H1 (cell line): ENCODE data around the gene PAX8. TPM values are rescaled to one million over a fixed set of nuclear protein-coding genes. Genes with fewer than 3 reads are reported as not detected.

Experiments used
- CTCF ChIA-PET: fragments of 300-600 bp; sonication (Branson Sonifier 250); formaldehyde crosslinking; loops from one replicate; lab custom pipeline; 2021; ENCODE audit not compliant: partially characterized antibody; lab: Charles Lee
- POLR2A ChIA-PET: fragments of 300-600 bp; sonication (Branson Sonifier 250); formaldehyde crosslinking; loops from one replicate; lab custom pipeline; 2021; ENCODE audit warnings: inconsistent platforms; ENCODE audit not compliant: partially characterized antibody; lab: Charles Lee
- DNase-seq, 2 experiments: peaks; one replicate each; pipeline versions ENCODE4 v3.0.0 to v3.0.0-alpha.2; 2010 to 2022; ENCODE audit warnings: low spot score in 2 of 2, low read depth in 1 of 2, mixed read lengths in 1 of 2
- FAIRE-seq: peaks from 2 replicates; lab custom pipeline; 2011; peaks lifted over from hg19 to GRCh38; lab: Jason Lieb, UNC
- H2AFZ ChIP-seq: 2 replicates; pipeline ENCODE4 v1.8.1; 2012; ENCODE audit warnings: low read length, inconsistent platforms
- H2AK5ac ChIP-seq: 2 replicates; pipeline ENCODE4 v1.6.1; 2013; ENCODE audit warnings: low read depth, low read length
- H2BK120ac ChIP-seq: replicated peaks from 2 replicates; pipeline ENCODE3; 2013; ENCODE audit warnings: low read depth, low read length, inconsistent platforms
- H2BK12ac ChIP-seq: 2 replicates; pipeline ENCODE4 v1.6.1; 2013; ENCODE audit warnings: low read depth, low read length
- H2BK15ac ChIP-seq: 2 replicates; pipeline ENCODE4 v1.6.1; 2013; ENCODE audit warnings: low read length
- H2BK20ac ChIP-seq: 2 replicates; pipeline ENCODE4 v1.6.1; 2013; ENCODE audit warnings: low read length
- H2BK5ac ChIP-seq: 2 replicates; pipeline ENCODE4 v1.6.1; 2013; ENCODE audit warnings: low read depth, low read length
- H3K14ac ChIP-seq: 2 replicates; pipeline ENCODE4 v1.6.1; 2013; ENCODE audit warnings: inconsistent platforms; ENCODE audit not compliant: insufficient read length
- H3K18ac ChIP-seq: 2 replicates; pipeline ENCODE4 v1.6.1; 2013; ENCODE audit warnings: low read length; ENCODE audit errors: extremely low read depth
- H3K23ac ChIP-seq: 2 replicates; pipeline ENCODE4 v1.6.1; 2013; ENCODE audit warnings: inconsistent platforms; ENCODE audit not compliant: insufficient read length
- H3K23me2 ChIP-seq: 2 replicates; pipeline ENCODE4 v1.6.1; 2013; ENCODE audit warnings: low read depth, low read length
- H3K27ac ChIP-seq: 2 replicates; pipeline ENCODE4 v1.6.1; 2011; ENCODE audit warnings: low read depth, low read length, inconsistent platforms
- H3K27me3 ChIP-seq, 4 experiments: replicated peaks in 1 of 4; 1 replicate in 1 of 4; 2 replicates in 3 of 4; pipeline versions ENCODE4 v1.6.1 to v1.8.1; 2011 to 2013; ENCODE audit warnings: low read length in 3 of 4, mild to moderate bottlenecking in 3 of 4, inconsistent platforms in 2 of 4, mixed read lengths in 2 of 4, moderate library complexity in 1 of 4; ENCODE audit not compliant: control insufficient read depth in 3 of 4, insufficient read depth in 3 of 4; ENCODE audit errors: extremely low read depth in 1 of 4
- H3K36me3 ChIP-seq, 4 experiments: 2 replicates each; pipeline versions ENCODE4 v1.6.1 to v1.8.1; 2011 to 2013; ENCODE audit warnings: mild to moderate bottlenecking in 4 of 4, low read length in 3 of 4, moderate library complexity in 2 of 4, control low read depth in 1 of 4, inconsistent platforms in 1 of 4; ENCODE audit not compliant: insufficient read depth in 4 of 4, control insufficient read depth in 2 of 4
- H3K4ac ChIP-seq: replicated peaks from 2 replicates; pipeline ENCODE3; 2013; ENCODE audit warnings: low read length, low read depth, mixed read lengths, inconsistent platforms; ENCODE audit not compliant: insufficient read length
- H3K4me1 ChIP-seq, 4 experiments: replicated peaks in 1 of 4; 1 replicate in 1 of 4; 2 replicates in 3 of 4; pipeline versions ENCODE4 v1.6.1 to v1.8.1; 2011 to 2013; ENCODE audit warnings: low read length in 3 of 4, inconsistent platforms in 2 of 4, mixed read lengths in 1 of 4; ENCODE audit not compliant: insufficient read depth in 4 of 4, control insufficient read depth in 3 of 4
- H3K4me2 ChIP-seq, 2 experiments: 2 replicates each; pipeline versions ENCODE4 v1.6.1 to v1.8.1; 2011 to 2013; ENCODE audit warnings: low read depth in 2 of 2, low read length in 2 of 2, control low read depth in 1 of 2, inconsistent platforms in 1 of 2, mild to moderate bottlenecking in 1 of 2; ENCODE audit not compliant: insufficient read depth in 1 of 2
- H3K4me3 ChIP-seq, 4 experiments: fragments of 200-600, 300-600 bp in 1 of 4; sonication (generic), shearing (Covaris generic), sonication (Bioruptor Twin) in 1 of 4; 2 replicates each; pipeline versions ENCODE4 v1.5.1 to v1.8.1; 2011 to 2016; ENCODE audit warnings: low read length in 4 of 4, low read depth in 3 of 4, control low read depth in 2 of 4, inconsistent platforms in 2 of 4, mild to moderate bottlenecking in 2 of 4, mixed read lengths in 1 of 4, moderate library complexity in 1 of 4; ENCODE audit not compliant: insufficient read depth in 2 of 4; ENCODE audit errors: extremely low read depth in 1 of 4
- H3K56ac ChIP-seq: replicated peaks from 2 replicates; pipeline ENCODE3; 2013; ENCODE audit warnings: low read depth, mild to moderate bottlenecking, mixed read lengths, low read length, inconsistent platforms; ENCODE audit not compliant: insufficient read length
- H3K79me1 ChIP-seq: 2 replicates; pipeline ENCODE4 v1.6.1; 2013; ENCODE audit warnings: low read depth, low read length, control low read depth
- H3K79me2 ChIP-seq, 2 experiments: 2 replicates each; pipeline versions ENCODE4 v1.6.1 to v1.8.1; 2012 to 2013; ENCODE audit warnings: low read length in 2 of 2, mild to moderate bottlenecking in 2 of 2, inconsistent platforms in 1 of 2; ENCODE audit not compliant: insufficient read depth in 2 of 2, control insufficient read depth in 1 of 2
- H3K9ac ChIP-seq, 4 experiments: replicated peaks in 1 of 4; 1 replicate in 1 of 4; 2 replicates in 3 of 4; pipeline versions ENCODE4 v1.6.1 to v1.8.1; 2011 to 2013; ENCODE audit warnings: low read depth in 3 of 4, low read length in 3 of 4, control low read depth in 2 of 4, mild to moderate bottlenecking in 2 of 4, moderate library complexity in 2 of 4, inconsistent platforms in 1 of 4; ENCODE audit errors: extremely low read depth in 1 of 4
- H3K9me3 ChIP-seq, 2 experiments: 2 replicates each; pipeline versions ENCODE4 v1.6.1 to v1.8.1; 2012 to 2013; ENCODE audit warnings: mild to moderate bottlenecking in 2 of 2, moderate library complexity in 2 of 2, control low read depth in 1 of 2, inconsistent platforms in 1 of 2, low read depth in 1 of 2, low read length in 1 of 2, mixed read lengths in 1 of 2; ENCODE audit not compliant: insufficient read depth in 2 of 2
- H4K20me1 ChIP-seq, 2 experiments: replicated peaks in 1 of 2; 2 replicates each; pipeline versions ENCODE3 to v1.8.1; 2011 to 2013; ENCODE audit warnings: inconsistent platforms in 2 of 2, low read length in 2 of 2, mild to moderate bottlenecking in 1 of 2; ENCODE audit not compliant: insufficient read depth in 2 of 2, control insufficient read depth in 1 of 2
- H4K5ac ChIP-seq: 2 replicates; pipeline ENCODE4 v1.6.1; 2013; ENCODE audit warnings: low read length, low read depth, mixed read lengths, inconsistent platforms; ENCODE audit not compliant: insufficient read length
- H4K8ac ChIP-seq: 2 replicates; pipeline ENCODE4 v1.8.0; 2013; ENCODE audit warnings: mild to moderate bottlenecking, moderate library complexity, low read length, inconsistent platforms; ENCODE audit not compliant: insufficient read depth; ENCODE audit errors: extremely low read depth
- H4K91ac ChIP-seq: replicated peaks from 2 replicates; pipeline ENCODE3; 2013; ENCODE audit warnings: low read length, mixed read lengths, inconsistent platforms; ENCODE audit not compliant: insufficient read length
- CTCF ChIP-seq, 3 experiments: IDR thresholded peaks; 1 replicate in 2 of 3; 2 replicates in 1 of 3; pipeline versions ENCODE4 v1.5.1 to v1.6.1; 2011; ENCODE audit warnings: low read length in 3 of 3, mild to moderate bottlenecking in 3 of 3, inconsistent platforms in 2 of 3, low read depth in 1 of 3, moderate library complexity in 1 of 3; ENCODE audit not compliant: insufficient read depth in 1 of 3; ENCODE audit errors: control extremely low read depth in 1 of 3
- TAF1 ChIP-seq: IDR thresholded peaks from 2 replicates; pipeline ENCODE4 v1.6.1; 2011; ENCODE audit warnings: mild to moderate bottlenecking, low read depth, low read length
- WGBS, 2 experiments: shearing (Covaris generic) in 1 of 2; methylation state at CpG; one replicate each; pipeline versions ENCODE4 v1.1.6 to v1.1.7; 2013 to 2015; ENCODE audit warnings: low lambda C conversion rate in 2 of 2, mixed read lengths in 2 of 2, inconsistent platforms in 1 of 2, low coverage in 1 of 2, missing lambda C conversion rate in 1 of 2; ENCODE audit not compliant: insufficient replicate concordance in 2 of 2, insufficient coverage in 1 of 2, insufficient read length in 1 of 2; ENCODE audit errors: extremely low coverage in 1 of 2, missing lambda C conversion rate in 1 of 2; 5-methylcytosine and 5-hydroxymethylcytosine counted together
- polyA plus RNA-seq, 7 experiments: library from polyadenylated mRNA; depleted of rRNA in 3 of 7; stranded (reverse) in 5 of 7; unstranded in 2 of 7; fragments of >200 nt in 5 of 7; fragments of 200-250 nt in 2 of 7; gene quantifications; 1 replicate in 5 of 7; 2 replicates in 1 of 7; 4 replicates in 1 of 7; pipeline versions ENCODE4 v1.2.1 to v1.2.3, GENCODE V29; 2011 to 2013; ENCODE audit warnings: missing spikeins in 2 of 7, mixed read lengths in 2 of 7
- total RNA-seq: library from RNA; stranded (reverse); fragmentation: NEBNext Ultra II Directional; extraction: Animal tissue kit (Norgen Biotek cat#: 25700); gene quantifications from 2 replicates; pipeline ENCODE4 v1.2.1, GENCODE V29; 2021

The PAX8 gene
- total and polyA plus RNA-seq, 2 of the 8 experiments (the other 6 are each of a cell fraction or from before 2014, with no cell fraction given) = 0.02 TPM; not detected in 1

GRCh38 chr2:113228991-113229716 lies 49.6 kb downstream of the PAX8 start:
- no peaks in the 10 kb centered on the region for H3K79me1 ChIP-seq
- no peaks in the 10 kb centered on the region for H3K9me3 ChIP-seq
- FAIRE-seq (no peak), DNase-seq (no peak)
- no peaks in the 10 kb centered on the region for H3K36me3 ChIP-seq
- H3K23me2 ChIP-seq = no peaks in the 10 kb centered on the region
- no peak overlapping the region for H4K8ac ChIP-seq
- H3K23ac ChIP-seq = no peak overlapping the region
- no peak overlapping the region for H2BK120ac ChIP-seq
- ChIA-PET CTCF (interaction anchor here (0.7 to 4.6 kb wide), 9 partner anchors 9 to 67 kb away, joined by 3 to 28 read pairs (median 3); no protein-coding TSS in a partner anchor), POLR2A (interaction anchor here (1.0 kb wide), 1 partner anchor 28 kb away, joined by 3 read pairs; no protein-coding TSS in a partner anchor)
- no peak overlapping the region for H3K4me2 ChIP-seq
- no peaks in the 10 kb centered on the region for H4K20me1 ChIP-seq
- H2BK15ac ChIP-seq = no peak overlapping the region
- no peaks in the 10 kb centered on the region for H3K27me3 ChIP-seq
- no peak overlapping the region for H4K91ac ChIP-seq
- H2BK20ac ChIP-seq = no peak overlapping the region
- H3K4ac ChIP-seq = no peak overlapping the region
- H2BK12ac ChIP-seq = no peak overlapping the region
- no peak overlapping the region for H3K9ac ChIP-seq
- no peak overlapping the region for H3K56ac ChIP-seq
- no peak overlapping the region for H3K14ac ChIP-seq
- H3K79me2 ChIP-seq = no peaks in the 10 kb centered on the region
- H4K5ac ChIP-seq = no peak overlapping the region
- H2AK5ac ChIP-seq = no peak overlapping the region
- WGBS, 2 experiments = 82% methylated on average over 3 of the region's 3 CpGs; no CpG with 5 or more reads in 1 of the 2 experiments
- TF ChIP-seq TAF1 (no peak), CTCF (IDR thresholded peaks at IDR 0.05; ENCODE audit: control extremely low read depth in 1 of 3, insufficient read depth in 1 of 3, low read depth in 1 of 3, low read length in 3 of 3) (peak in 1 of 3 experiments; percentile 29; a peak in 1 of 4 replicates)
- H3K27ac ChIP-seq = no peak overlapping the region
- H2BK5ac ChIP-seq = no peak overlapping the region
- H3K4me1 ChIP-seq = peaks cover 0 to 6% (median 3%) of the 10 kb centered on the region in 4 experiments; a peak in 4 of 7 replicates
- no peak overlapping the region for H3K4me3 ChIP-seq
- H2AFZ ChIP-seq = no peak overlapping the region
- H3K18ac ChIP-seq = no peak overlapping the region
